Ovary (tissue), 9 donors: Measurements from ENCODE around the gene PTPRN2. TPM values are rescaled to one million over a fixed set of nuclear protein-coding genes. Genes with fewer than 3 reads are reported as not detected.

Experiments used
- DNase-seq, 5 donors: peaks; one replicate each; pipeline ENCODE4 v3.0.0-alpha.2; 2019 to 2020
- H3K27ac ChIP-seq, 2 donors: fragments of 200-600 bp; one replicate each; pipeline versions ENCODE4 v1.5.1 to v1.8.0; 2019 to 2022
- H3K27me3 ChIP-seq: fragments of 200-600 bp; one replicate; pipeline ENCODE4 v1.8.0; 2022
- H3K36me3 ChIP-seq: fragments of 200-600 bp; sonication (generic); one replicate; pipeline ENCODE4 v1.5.1; 2019
- H3K4me1 ChIP-seq: one replicate; pipeline ENCODE4 v1.8.1; 2013; ENCODE audit warnings: mild to moderate bottlenecking, moderate library complexity; ENCODE audit not compliant: insufficient read depth
- H3K4me3 ChIP-seq: fragments of 200-600 bp; sonication (generic); one replicate; pipeline ENCODE4 v1.5.1; 2017
- H3K9me3 ChIP-seq, 2 donors: fragments of 200-600 bp in 1 of 2; sonication (generic) in 1 of 2; one replicate each; pipeline versions ENCODE4 v1.5.1 to v1.8.1; 2013 to 2019; ENCODE audit warnings: mild to moderate bottlenecking in 1 of 2, moderate library complexity in 1 of 2
- CTCF ChIP-seq, 3 donors: fragments of 450-650 bp in 2 of 3; fragments of 200-600 bp in 1 of 3; IDR thresholded peaks; one replicate each; pipeline versions ENCODE4 v1.5.1 to v1.8.0; 2016 to 2022; ENCODE audit warnings: antibody characterized with exemption in 3 of 3, mild to moderate bottlenecking in 1 of 3
- EP300 ChIP-seq: sonication (generic); formaldehyde crosslinking; IDR thresholded peaks from one replicate; pipeline ENCODE4 v1.6.1; 2017; ENCODE audit warnings: antibody characterized with exemption
- POLR2A ChIP-seq: fragments of 450-650 bp; IDR thresholded peaks from one replicate; pipeline ENCODE4 v1.6.1; 2017; ENCODE audit warnings: antibody characterized with exemption, mild to moderate bottlenecking, moderate library complexity
- WGBS, 3 donors: extraction: QIAGEN DNeasy Blood & Tissue Kit in 1 of 3; methylation state at CpG; one replicate each; pipeline versions ENCODE4 v1.1.5 to v1.1.7; 2013 to 2017; 5-methylcytosine and 5-hydroxymethylcytosine counted together
- intact Hi-C, 4 donors: fragments of 100-400 bp; cut with DNase I; formaldehyde crosslinking; loops; one replicate each; pipeline versions ENCODE4 v1.11.0 to v1.15.1; 2022 to 2023
- polyA plus RNA-seq, 2 donors: library from polyadenylated mRNA; stranded (reverse); fragments of 200-250 nt in 1 of 2; fragments of 350-450 nt in 1 of 2; fragmentation: Illumina TruSeq in 1 of 2; extraction: RNeasy Lipid Tissue Mini Kit (QIAGEN cat#74804) in 1 of 2; gene quantifications; one replicate each; pipeline ENCODE4 v1.2.3, GENCODE V29; 2013 to 2014
- total RNA-seq, 7 donors: library from RNA; depleted of rRNA in 2 of 7; stranded (reverse); fragments of >200 nt in 2 of 7; fragmentation: NEBNext Ultra II Directional in 3 of 7; extraction: Animal tissue kit (Norgen Biotek cat#: 25700) in 3 of 7; gene quantifications; one replicate each; pipeline versions ENCODE4 v1.1.0 to v1.2.4, GENCODE V29; 2016 to 2023
- donor health status: DM: no; HTN: no; CAD: no; lungs with moderate emphysema.
- donor health status: DM: no; HTN: no; CAD: no.
- donor health status: Bipolar disorder and iron deficiency.
- donor health status: DM: yes; HTN: yes; CAD: no.
- donor health status: DM: no; HTN: no; CAD: no.
- donor health status: DM: yes; HTN: yes; CAD: no.

PTPRN2 gene
- total and polyA plus RNA-seq, 9 donors, result 3.5 to 11.1 (median 5.9) TPM

- H3K36me3 ChIP-seq, result no peaks in the 10 kb centered on the region
- no peak for TF ChIP-seq POLR2A
- no peak for TF ChIP-seq CTCF (IDR thresholded peaks at IDR 0.05)
- no peak for TF ChIP-seq EP300
- H3K4me1 ChIP-seq, result no peaks in the 10 kb centered on the region
- WGBS, 3 donors, result 87 to 90% (median 87%) methylated on average over 17 of the region's 17 CpGs
- no peak overlapping the region for H3K27ac ChIP-seq
- intact Hi-C loops, result no loop called here
- H3K4me3 ChIP-seq, result no peak overlapping the region
- no peak for DNase-seq
- no peaks in the 10 kb centered on the region for H3K9me3 ChIP-seq
- H3K27me3 ChIP-seq, result no peaks in the 10 kb centered on the region
These were observed 743.0 kb downstream of the PTPRN2 start for GRCh38 chr7:157844611-157845010.

GRCh38 chr7:157844141-157844540, 743.5 kb downstream of the PTPRN2 start:
- H3K36me3 ChIP-seq, result no peaks in the 10 kb centered on the region
- no peak overlapping the region for H3K4me3 ChIP-seq
- H3K9me3 ChIP-seq, result no peaks in the 10 kb centered on the region
- no peaks in the 10 kb centered on the region for H3K4me1 ChIP-seq
- WGBS, 3 donors, result 81 to 82% (median 81%) methylated on average over 9 of the region's 9 CpGs
- intact Hi-C loops, result no loop called here
- no peaks in the 10 kb centered on the region for H3K27me3 ChIP-seq
- TF ChIP-seq POLR2A (no peak), EP300 (no peak), CTCF (IDR thresholded peaks at IDR 0.05) (no peak)
- H3K27ac ChIP-seq, result no peak overlapping the region
- no peak for DNase-seq

- Histone ChIP-seq H3K9me3 (no peaks in the 10 kb centered on the region), H3K36me3 (no peaks in the 10 kb centered on the region), H3K27ac (no peak overlapping the region), H3K27me3 (no peaks in the 10 kb centered on the region), H3K4me1 (no peaks in the 10 kb centered on the region), H3K4me3 (no peak overlapping the region)
- DNase-seq, result no peak
- intact Hi-C loops, result no loop called here
- 83 to 85% (median 85%) methylated on average over 28 to 29 of the region's 29 CpGs for WGBS, 3 donors
- no peak for TF ChIP-seq EP300
- TF ChIP-seq CTCF (IDR thresholded peaks at IDR 0.05), result no peak
- no peak for TF ChIP-seq POLR2A
These were observed 744.1 kb downstream of the PTPRN2 start for GRCh38 chr7:157843336-157844140.

GRCh38 chr7:157841773-157842370, 745.8 kb downstream of the PTPRN2 start:
- Histone ChIP-seq H3K9me3 (no peaks in the 10 kb centered on the region), H3K27me3 (no peaks in the 10 kb centered on the region), H3K36me3 (no peaks in the 10 kb centered on the region), H3K27ac (no peak overlapping the region), H3K4me3 (no peak overlapping the region), H3K4me1 (no peaks in the 10 kb centered on the region)
- WGBS, 3 donors, result 47 to 53% (median 53%) methylated on average over 14 of the region's 14 CpGs
- intact Hi-C loops, result no loop called here
- TF ChIP-seq POLR2A (no peak), CTCF (IDR thresholded peaks at IDR 0.05) (no peak), EP300 (no peak)
- DNase-seq, result no peak
